Neural progenitor cell (in vitro differentiated cells): ENCODE measurements around the gene FAM53B.

Experiments used
- EZH2 ChIP-seq: fragments of 200-600 bp; sonication (generic); IDR thresholded peaks from 2 replicates; pipeline ENCODE4 v1.6.1; 2017; ENCODE audit warnings: antibody characterized with exemption, mild to moderate bottlenecking, moderate library complexity
- EZH2phosphoT487 ChIP-seq: fragments of 200-600 bp; sonication (generic); IDR thresholded peaks from 2 replicates; pipeline ENCODE4 v1.6.1; 2017; ENCODE audit warnings: antibody characterized with exemption
- TF ChIP-seq, protein P1 (sequence below): fragments of 200-600 bp; sonication (generic); IDR thresholded peaks from 2 replicates; pipeline ENCODE4 v1.5.1; 2017; ENCODE audit warnings: antibody characterized with exemption, mild to moderate bottlenecking

DNA sequence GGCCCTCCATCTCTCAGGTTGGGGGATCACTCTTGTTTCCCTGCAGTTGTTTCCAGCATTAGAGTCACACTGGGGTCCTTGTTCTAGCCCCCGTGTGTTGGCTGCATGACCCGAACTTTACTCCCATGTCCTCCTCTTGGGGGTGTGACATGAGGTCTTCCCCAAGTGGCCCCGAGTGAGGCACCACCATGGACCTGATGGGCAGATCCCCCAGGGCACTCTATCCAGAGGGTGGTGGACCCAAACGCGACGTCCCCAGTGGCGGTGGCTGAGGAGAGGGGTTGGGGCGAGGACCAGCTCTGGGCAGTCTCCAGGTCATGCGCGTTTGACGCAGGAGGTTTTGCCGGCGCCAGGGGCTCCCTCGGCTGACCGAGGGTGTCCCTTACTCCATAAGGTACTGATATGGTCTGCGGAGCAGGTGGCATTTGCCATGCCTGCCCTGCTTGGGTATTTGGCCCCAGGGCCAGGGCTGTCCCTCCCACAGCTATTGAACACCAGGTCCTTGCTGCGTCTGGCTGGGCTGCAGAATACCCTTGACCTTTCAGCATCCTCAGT is 150.7 kb downstream of the FAM53B start:
- TF ChIP-seq, protein P1, sequence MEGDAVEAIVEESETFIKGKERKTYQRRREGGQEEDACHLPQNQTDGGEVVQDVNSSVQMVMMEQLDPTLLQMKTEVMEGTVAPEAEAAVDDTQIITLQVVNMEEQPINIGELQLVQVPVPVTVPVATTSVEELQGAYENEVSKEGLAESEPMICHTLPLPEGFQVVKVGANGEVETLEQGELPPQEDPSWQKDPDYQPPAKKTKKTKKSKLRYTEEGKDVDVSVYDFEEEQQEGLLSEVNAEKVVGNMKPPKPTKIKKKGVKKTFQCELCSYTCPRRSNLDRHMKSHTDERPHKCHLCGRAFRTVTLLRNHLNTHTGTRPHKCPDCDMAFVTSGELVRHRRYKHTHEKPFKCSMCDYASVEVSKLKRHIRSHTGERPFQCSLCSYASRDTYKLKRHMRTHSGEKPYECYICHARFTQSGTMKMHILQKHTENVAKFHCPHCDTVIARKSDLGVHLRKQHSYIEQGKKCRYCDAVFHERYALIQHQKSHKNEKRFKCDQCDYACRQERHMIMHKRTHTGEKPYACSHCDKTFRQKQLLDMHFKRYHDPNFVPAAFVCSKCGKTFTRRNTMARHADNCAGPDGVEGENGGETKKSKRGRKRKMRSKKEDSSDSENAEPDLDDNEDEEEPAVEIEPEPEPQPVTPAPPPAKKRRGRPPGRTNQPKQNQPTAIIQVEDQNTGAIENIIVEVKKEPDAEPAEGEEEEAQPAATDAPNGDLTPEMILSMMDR: no peak
- TF ChIP-seq EZH2: no peak
- no peak for TF ChIP-seq EZH2phosphoT487
